Islet of Langerhans (tissue), 1 donor: ENCODE data around the gene SUGP2.
"Not testable (repeated sequence)": the region's sequence is repeated elsewhere in the genome, so short reads cannot be mapped to it uniquely, and the experiment has no call there.

Experiments
- FAIRE-seq: peaks from one replicate; lab custom pipeline; 2011; peaks lifted over from hg19 to GRCh38; lab: Jason Lieb, UNC

Gene SUGP2

GRCh38 chr19:19031891-19032290 lies 1.4 kb downstream of the SUGP2 start:
- no peak for FAIRE-seq

- no peak for FAIRE-seq
Observed at GRCh38 chr19:19028526-19028925, 4.8 kb downstream of the SUGP2 start.

GRCh38 chr19:19027228-19027627 lies 6.1 kb downstream of the SUGP2 start:
- FAIRE-seq: no peak

GRCh38 chr19:19026299-19026971 lies 6.9 kb downstream of the SUGP2 start:
- FAIRE-seq: peak; percentile 53

- no peak for FAIRE-seq
Observed at GRCh38 chr19:19025861-19026260, 7.5 kb downstream of the SUGP2 start.

GRCh38 chr19:19023376-19023775 lies 9.9 kb downstream of the SUGP2 start:
- not testable (repeated sequence) for FAIRE-seq

GRCh38 chr19:19022380-19022961 lies 10.8 kb downstream of the SUGP2 start:
- no peak for FAIRE-seq

GRCh38 chr19:19021115-19021514 lies 12.2 kb downstream of the SUGP2 start:
- FAIRE-seq: no peak

GRCh38 chr19:19010551-19010950 lies 22.8 kb downstream of the SUGP2 start:
- FAIRE-seq: no peak

GRCh38 chr19:19009951-19010350 lies 23.4 kb downstream of the SUGP2 start:
- FAIRE-seq: no peak

- FAIRE-seq: no peak
Observed at GRCh38 chr19:19006213-19006612, 27.1 kb downstream of the SUGP2 start.

GRCh38 chr19:19004144-19004543 lies 29.2 kb downstream of the SUGP2 start:
- FAIRE-seq: no peak

GRCh38 chr19:18999896-19000620 lies 33.3 kb downstream of the SUGP2 start:
- FAIRE-seq: no peak

- FAIRE-seq: no peak
Observed at GRCh38 chr19:18999016-18999758, 34.1 kb downstream of the SUGP2 start.

- FAIRE-seq: no peak
Observed at GRCh38 chr19:18998276-18998675, 35.0 kb downstream of the SUGP2 start.

GRCh38 chr19:18996796-18997394 lies 36.4 kb downstream of the SUGP2 start:
- no peak for FAIRE-seq

- no peak for FAIRE-seq
Observed at GRCh38 chr19:18996351-18996750, 37.0 kb downstream of the SUGP2 start.

GRCh38 chr19:18995804-18996241 lies 37.5 kb downstream of the SUGP2 start:
- no peak for FAIRE-seq

- FAIRE-seq: no peak
Observed at GRCh38 chr19:18993115-18993514, 40.2 kb downstream of the SUGP2 start.

GRCh38 chr19:18992696-18993095 lies 40.6 kb downstream of the SUGP2 start:
- FAIRE-seq: no peak

- no peak for FAIRE-seq
Observed at GRCh38 chr19:18991468-18991867, 41.8 kb downstream of the SUGP2 start.

- no peak for FAIRE-seq
Observed at GRCh38 chr19:18991006-18991405, 42.3 kb downstream of the SUGP2 start.
